ENCODE results near the gene B3GNT2. TPM values are rescaled to one million over a fixed set of nuclear protein-coding genes. Genes with fewer than 3 reads are reported as not detected.

The B3GNT2 gene
- total RNA-seq, 4 donors from 2014 or later, result 28.1 to 41.6 (median 38.4) TPM

DNA sequence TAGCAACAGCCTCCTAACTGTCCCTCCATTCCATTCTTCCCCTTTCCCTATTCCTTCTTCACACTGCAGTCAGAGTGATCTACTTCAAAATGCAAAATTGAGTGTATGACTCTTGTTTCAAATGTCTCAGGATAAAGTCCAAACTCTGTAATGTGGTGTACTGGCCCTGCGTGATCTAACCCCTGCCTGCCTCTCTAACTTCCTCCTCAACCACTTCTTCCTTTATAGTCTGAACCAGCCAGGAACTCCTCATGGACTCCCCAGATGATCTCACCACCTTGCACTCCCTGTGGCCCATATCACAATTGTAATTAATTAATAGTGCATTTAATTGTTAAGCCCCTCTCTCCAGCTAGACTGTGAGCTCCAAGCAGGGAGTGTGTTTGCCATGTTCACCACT, 3.1 kb upstream of the B3GNT2 start:
- no peaks in the 10 kb centered on the region for H3K27me3 ChIP-seq
- TF ChIP-seq POLR2AphosphoS5 (IDR thresholded peaks at IDR 0.05) (no peak), EP300 (IDR thresholded peaks at IDR 0.05; ENCODE audit: low read depth) (no peak), POLR2A (IDR thresholded peaks at IDR 0.05) (no peak)
- TF ChIP-seq, protein P1, sequence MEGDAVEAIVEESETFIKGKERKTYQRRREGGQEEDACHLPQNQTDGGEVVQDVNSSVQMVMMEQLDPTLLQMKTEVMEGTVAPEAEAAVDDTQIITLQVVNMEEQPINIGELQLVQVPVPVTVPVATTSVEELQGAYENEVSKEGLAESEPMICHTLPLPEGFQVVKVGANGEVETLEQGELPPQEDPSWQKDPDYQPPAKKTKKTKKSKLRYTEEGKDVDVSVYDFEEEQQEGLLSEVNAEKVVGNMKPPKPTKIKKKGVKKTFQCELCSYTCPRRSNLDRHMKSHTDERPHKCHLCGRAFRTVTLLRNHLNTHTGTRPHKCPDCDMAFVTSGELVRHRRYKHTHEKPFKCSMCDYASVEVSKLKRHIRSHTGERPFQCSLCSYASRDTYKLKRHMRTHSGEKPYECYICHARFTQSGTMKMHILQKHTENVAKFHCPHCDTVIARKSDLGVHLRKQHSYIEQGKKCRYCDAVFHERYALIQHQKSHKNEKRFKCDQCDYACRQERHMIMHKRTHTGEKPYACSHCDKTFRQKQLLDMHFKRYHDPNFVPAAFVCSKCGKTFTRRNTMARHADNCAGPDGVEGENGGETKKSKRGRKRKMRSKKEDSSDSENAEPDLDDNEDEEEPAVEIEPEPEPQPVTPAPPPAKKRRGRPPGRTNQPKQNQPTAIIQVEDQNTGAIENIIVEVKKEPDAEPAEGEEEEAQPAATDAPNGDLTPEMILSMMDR (IDR thresholded peaks at IDR 0.05), result no peak
- no peaks in the 10 kb centered on the region for H3K9me3 ChIP-seq
- H3K36me3 ChIP-seq, result no peaks in the 10 kb centered on the region
- intact Hi-C loops (cut with DNase I; ENCODE audit: low total_unique reads), result loop anchor here (10.0 kb wide), 1 partner anchor 222 kb away; no protein-coding TSS in a partner anchor
- peak; percentile 28 for DNase-seq
- H3K4me3 ChIP-seq, result no peak overlapping the region
- H3K27ac ChIP-seq, result no peak overlapping the region
- 33 to 56% methylated on average over 1 of the region's 1 CpG for WGBS, 2 donors (ENCODE audit: low coverage in 1 of 2)
- H3K4me1 ChIP-seq, result peaks cover 0 to 15% (median 10%) of the 10 kb centered on the region in 4 donors
- in situ Hi-C loops (cut with MboI; ENCODE audit: low pct_ligation_motif_present in 1 of 4, low pct_unique_long_range_greater_than_20kb in 1 of 4, low sequenced_read_pairs in 3 of 4), result no loop called here

DNA sequence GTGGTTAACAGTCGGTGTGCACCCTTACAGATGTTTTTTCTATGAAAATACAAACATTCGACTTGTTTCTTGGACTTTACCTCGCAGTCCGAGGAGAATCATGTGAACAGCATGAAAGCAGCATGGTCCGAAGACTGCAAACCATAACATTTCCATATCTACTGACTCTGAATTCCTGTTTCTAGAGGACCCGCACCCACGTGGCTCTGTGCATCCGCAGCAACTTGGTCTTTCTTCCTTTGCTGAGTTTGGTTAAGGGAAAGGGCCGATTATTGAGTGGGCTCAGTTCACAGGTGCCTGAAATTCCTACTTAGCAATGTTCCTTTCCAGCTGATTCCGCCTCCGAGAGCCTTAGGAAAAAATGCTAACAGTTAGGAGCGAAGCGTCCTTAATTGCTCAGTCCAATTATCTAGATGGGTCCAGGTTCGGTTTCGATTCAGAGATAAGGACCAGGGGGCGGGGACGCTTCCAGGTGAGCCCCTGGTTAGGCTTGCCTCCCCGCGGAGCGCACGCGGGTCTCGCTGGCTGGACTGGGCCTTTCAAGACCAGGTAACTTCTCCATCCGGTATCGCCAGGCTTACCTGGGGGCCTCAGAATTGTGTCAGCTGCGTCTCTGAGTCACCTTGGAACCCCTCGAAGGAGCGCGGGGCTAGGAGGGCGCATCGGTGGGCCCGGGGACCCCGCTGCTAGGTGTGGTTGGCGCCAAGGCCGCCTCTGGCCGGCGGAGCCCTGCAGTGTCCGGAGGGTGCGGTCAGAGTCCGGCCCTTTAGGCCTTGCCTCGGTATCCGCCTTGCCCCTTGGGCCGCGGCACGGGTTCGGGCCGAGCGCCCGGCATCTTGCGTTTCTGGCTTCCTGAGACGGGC, 1.1 kb upstream of the B3GNT2 start:
- in situ Hi-C loops (cut with MboI; ENCODE audit: low pct_ligation_motif_present in 1 of 4, low pct_unique_long_range_greater_than_20kb in 1 of 4, low sequenced_read_pairs in 3 of 4), result no loop called here
- H3K4me1 ChIP-seq, result peaks cover 6 to 31% (median 21%) of the 10 kb centered on the region in 4 donors
- H3K4me3 ChIP-seq, result peak overlapping the region; percentile 62 to 87 (median 78)
- TF ChIP-seq EP300 (IDR thresholded peaks at IDR 0.05; ENCODE audit: low read depth) (no peak), POLR2A (IDR thresholded peaks at IDR 0.05) (no peak), POLR2AphosphoS5 (IDR thresholded peaks at IDR 0.05) (no peak)
- TF ChIP-seq, protein P1 (IDR thresholded peaks at IDR 0.05), result no peak
- no peaks in the 10 kb centered on the region for H3K36me3 ChIP-seq
- peak; percentile 14 for DNase-seq
- H3K9me3 ChIP-seq, result no peaks in the 10 kb centered on the region
- 71% methylated on average over 13 to 39 of the region's 51 CpGs for WGBS, 2 donors (ENCODE audit: low coverage in 1 of 2)
- no peaks in the 10 kb centered on the region for H3K27me3 ChIP-seq
- intact Hi-C loops (cut with DNase I; ENCODE audit: low total_unique reads), result loop anchor here (5.0 to 10.0 kb wide), 2 partner anchors 98 to 220 kb away; no protein-coding TSS in a partner anchor
- H3K27ac ChIP-seq, result peak overlapping the region; percentile 91 to 98 (median 96)

DNA sequence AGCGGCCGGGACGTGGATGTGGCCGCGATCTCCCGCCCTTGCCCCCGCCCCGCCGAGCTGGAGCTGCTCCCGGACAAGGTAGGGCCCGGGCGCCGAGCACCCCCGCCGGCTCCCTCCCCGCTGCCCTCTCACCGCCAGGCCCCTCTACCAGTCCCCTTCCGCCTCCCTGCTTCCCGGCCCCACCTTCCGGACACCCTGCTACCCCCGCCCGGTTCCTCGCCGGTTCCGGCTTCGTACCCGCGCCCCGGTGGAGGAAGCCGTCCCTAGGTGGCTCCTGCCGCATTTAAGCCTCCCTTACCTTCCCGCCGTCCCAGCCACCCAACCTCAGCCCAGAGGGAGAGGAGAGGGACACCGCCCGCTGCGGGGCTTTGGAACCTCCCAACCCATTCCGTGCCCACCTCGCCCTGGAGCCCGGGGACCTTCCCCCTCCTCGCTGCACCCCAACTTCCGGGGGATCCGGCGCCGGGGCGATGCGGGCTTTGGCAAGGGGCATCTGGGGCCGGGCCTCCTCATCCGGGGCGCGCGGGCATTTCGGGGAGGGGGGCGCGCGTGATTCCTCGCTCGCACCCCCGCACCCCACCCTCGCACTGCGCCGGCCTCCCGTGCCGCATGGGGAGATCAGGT, 475 bp downstream of the B3GNT2 start:
- Histone ChIP-seq H3K27me3 (no peaks in the 10 kb centered on the region), H3K27ac (peak overlapping the region; percentile 91 to 98 (median 96)), H3K4me1 (peaks cover 6 to 46% (median 22%) of the 10 kb centered on the region in 4 donors), H3K9me3 (no peaks in the 10 kb centered on the region), H3K4me3 (peak overlapping the region; percentile 62 to 94 (median 78)), H3K36me3 (no peaks in the 10 kb centered on the region)
- in situ Hi-C loops (cut with MboI; ENCODE audit: low pct_ligation_motif_present in 1 of 4, low pct_unique_long_range_greater_than_20kb in 1 of 4, low sequenced_read_pairs in 3 of 4) (no loop called here), intact Hi-C loops (cut with DNase I; ENCODE audit: low total_unique reads) (loop anchor here (5.0 to 10.0 kb wide), 2 partner anchors 96 to 218 kb away; no protein-coding TSS in a partner anchor)
- peak; percentile 67 for DNase-seq
- 1% methylated on average over 47 of the region's 63 CpGs; no CpG with 5 or more reads in 1 of the 2 donors for WGBS, 2 donors (ENCODE audit: low coverage in 1 of 2)
- peak; percentile 31 for TF ChIP-seq POLR2A (IDR thresholded peaks at IDR 0.05)
- TF ChIP-seq EP300 (IDR thresholded peaks at IDR 0.05; ENCODE audit: low read depth), result no peak
- no peak for TF ChIP-seq POLR2AphosphoS5 (IDR thresholded peaks at IDR 0.05)
- TF ChIP-seq, protein P1 (IDR thresholded peaks at IDR 0.05), result no peak
